SJCRH30 (cell line): Measurements from ENCODE around the gene ZFP92. TPM values are rescaled to one million over a fixed set of nuclear protein-coding genes. Genes with fewer than 3 reads are reported as not detected.

Experiments used
- DNase-seq, 2 experiments: peaks; one replicate each; pipeline ENCODE4 v3.0.0-alpha.2; 2015 to 2020
- H3K27ac ChIP-seq: fragments of 250-450 bp; sonication (Bioruptor Pico); 2 replicates; pipeline ENCODE4 v1.5.1; 2020; ENCODE audit warnings: mild to moderate bottlenecking, moderate library complexity
- H3K27me3 ChIP-seq: fragments of 250-450 bp; sonication (Bioruptor Pico); 2 replicates; pipeline ENCODE4 v1.5.1; 2020; ENCODE audit warnings: mild to moderate bottlenecking, moderate library complexity
- H3K36me3 ChIP-seq: fragments of 250-450 bp; sonication (Bioruptor Pico); 2 replicates; pipeline ENCODE4 v1.5.1; 2020; ENCODE audit warnings: mild to moderate bottlenecking, moderate library complexity
- H3K4me1 ChIP-seq: fragments of 250-450 bp; sonication (Bioruptor Pico); 2 replicates; pipeline ENCODE4 v1.5.1; 2020; ENCODE audit warnings: mild to moderate bottlenecking, moderate library complexity
- H3K4me3 ChIP-seq: fragments of 250-450 bp; sonication (Bioruptor Pico); 2 replicates; pipeline ENCODE4 v1.5.1; 2020; ENCODE audit warnings: mild to moderate bottlenecking, moderate library complexity
- H3K9me3 ChIP-seq: fragments of 250-450 bp; sonication (Bioruptor Pico); replicated peaks from 2 replicates; pipeline ENCODE4 v1.5.1; 2020; ENCODE audit warnings: mild to moderate bottlenecking, moderate library complexity
- total RNA-seq: library from RNA; depleted of rRNA; stranded (reverse); fragments of >200 nt; shearing (Covaris generic); gene quantifications from 2 replicates; pipeline ENCODE4 v1.2.3, GENCODE V29; 2014

The ZFP92 gene
- total RNA-seq, 1 experiment from 2014 or later: not detected

DNA sequence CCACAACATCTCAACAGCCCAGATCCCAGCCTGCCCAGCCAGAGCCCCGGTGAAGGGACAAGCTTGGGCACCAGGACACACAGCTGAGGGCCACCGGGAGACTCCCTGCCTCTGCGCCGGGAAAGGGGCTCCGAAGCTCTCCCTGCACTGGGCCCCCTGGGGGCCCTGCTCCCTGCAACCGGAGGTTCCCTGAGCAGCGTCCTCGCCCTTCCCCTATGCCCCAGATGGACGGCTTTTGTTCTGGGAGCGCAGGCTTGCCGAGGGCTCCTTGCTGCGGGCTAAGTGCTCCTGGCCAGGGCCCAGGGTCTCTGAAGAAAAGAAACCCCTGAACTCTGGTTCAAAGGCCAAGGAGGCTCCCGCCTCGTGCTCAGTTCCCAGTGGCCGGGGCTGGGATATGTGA lies 899 bp upstream of the ZFP92 start:
- H3K4me3 ChIP-seq: no peak overlapping the region
- DNase-seq: no peak
- H3K4me1 ChIP-seq: no peaks in the 10 kb centered on the region

DNA sequence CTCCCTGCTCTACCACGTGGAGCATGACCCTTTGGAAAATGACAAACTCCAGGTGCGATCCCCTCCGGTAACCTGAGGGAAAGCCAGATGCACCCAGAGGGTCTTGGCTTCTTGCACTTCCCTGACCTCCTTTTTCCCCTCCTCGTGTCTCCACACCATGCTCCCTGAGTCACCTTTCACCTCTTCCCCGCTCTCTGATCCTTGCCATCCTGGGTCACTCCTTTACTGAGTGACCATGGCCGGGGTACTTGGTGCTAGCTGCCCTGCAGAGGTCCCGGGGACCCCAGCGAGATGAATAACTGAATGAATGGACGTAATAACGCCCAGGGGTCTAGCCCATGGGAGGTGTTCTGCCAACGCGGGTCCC lies 401 bp upstream of the ZFP92 start:
- Histone ChIP-seq H3K4me1 (no peaks in the 10 kb centered on the region), H3K4me3 (no peak overlapping the region), H3K27ac (no peak overlapping the region)

More for the DNA sequence above, 899 bp upstream of the ZFP92 start:
- H3K27me3 ChIP-seq: no peaks in the 10 kb centered on the region
- H3K36me3 ChIP-seq: no peaks in the 10 kb centered on the region
- H3K9me3 ChIP-seq: no peaks in the 10 kb centered on the region
- H3K27ac ChIP-seq: no peak overlapping the region

DNA sequence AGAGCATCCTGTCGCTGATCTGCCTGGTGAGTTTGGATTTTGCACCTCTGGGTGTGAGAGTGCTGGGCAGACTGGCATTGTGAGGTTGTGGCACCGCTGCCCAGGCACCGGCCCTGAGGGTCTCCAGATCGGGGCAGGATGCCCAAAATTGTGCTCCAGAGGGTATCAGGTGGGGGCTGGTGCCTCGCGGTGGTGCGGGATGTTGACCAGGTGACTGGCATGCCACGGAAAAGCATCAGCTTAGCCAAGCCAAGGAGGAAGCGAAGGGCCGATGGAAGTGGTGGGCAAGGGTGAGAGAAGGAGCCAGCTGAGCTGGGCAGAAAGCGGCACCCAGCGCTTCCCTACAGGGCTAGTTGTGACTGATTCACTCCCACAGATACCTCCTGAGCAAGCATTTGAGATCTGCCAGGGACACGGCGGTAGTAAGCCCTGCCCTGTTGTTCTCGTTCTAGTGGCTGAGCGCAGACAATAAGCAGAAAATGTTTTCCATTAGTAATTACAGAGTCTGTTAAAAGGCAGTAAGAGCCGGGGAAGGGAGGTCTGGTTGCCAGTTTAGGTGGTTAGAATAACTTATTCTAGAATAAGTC lies 809 bp downstream of the ZFP92 start:
- no peaks in the 10 kb centered on the region for H3K36me3 ChIP-seq
- H3K4me3 ChIP-seq: no peak overlapping the region
- no peaks in the 10 kb centered on the region for H3K9me3 ChIP-seq
- H3K27me3 ChIP-seq: no peaks in the 10 kb centered on the region
- no peak overlapping the region for H3K27ac ChIP-seq
- H3K4me1 ChIP-seq: no peaks in the 10 kb centered on the region
- DNase-seq: no peak

More for the DNA sequence above, 401 bp upstream of the ZFP92 start:
- no peak for DNase-seq
- H3K36me3 ChIP-seq: no peaks in the 10 kb centered on the region
- no peaks in the 10 kb centered on the region for H3K9me3 ChIP-seq
- H3K27me3 ChIP-seq: no peaks in the 10 kb centered on the region

DNA sequence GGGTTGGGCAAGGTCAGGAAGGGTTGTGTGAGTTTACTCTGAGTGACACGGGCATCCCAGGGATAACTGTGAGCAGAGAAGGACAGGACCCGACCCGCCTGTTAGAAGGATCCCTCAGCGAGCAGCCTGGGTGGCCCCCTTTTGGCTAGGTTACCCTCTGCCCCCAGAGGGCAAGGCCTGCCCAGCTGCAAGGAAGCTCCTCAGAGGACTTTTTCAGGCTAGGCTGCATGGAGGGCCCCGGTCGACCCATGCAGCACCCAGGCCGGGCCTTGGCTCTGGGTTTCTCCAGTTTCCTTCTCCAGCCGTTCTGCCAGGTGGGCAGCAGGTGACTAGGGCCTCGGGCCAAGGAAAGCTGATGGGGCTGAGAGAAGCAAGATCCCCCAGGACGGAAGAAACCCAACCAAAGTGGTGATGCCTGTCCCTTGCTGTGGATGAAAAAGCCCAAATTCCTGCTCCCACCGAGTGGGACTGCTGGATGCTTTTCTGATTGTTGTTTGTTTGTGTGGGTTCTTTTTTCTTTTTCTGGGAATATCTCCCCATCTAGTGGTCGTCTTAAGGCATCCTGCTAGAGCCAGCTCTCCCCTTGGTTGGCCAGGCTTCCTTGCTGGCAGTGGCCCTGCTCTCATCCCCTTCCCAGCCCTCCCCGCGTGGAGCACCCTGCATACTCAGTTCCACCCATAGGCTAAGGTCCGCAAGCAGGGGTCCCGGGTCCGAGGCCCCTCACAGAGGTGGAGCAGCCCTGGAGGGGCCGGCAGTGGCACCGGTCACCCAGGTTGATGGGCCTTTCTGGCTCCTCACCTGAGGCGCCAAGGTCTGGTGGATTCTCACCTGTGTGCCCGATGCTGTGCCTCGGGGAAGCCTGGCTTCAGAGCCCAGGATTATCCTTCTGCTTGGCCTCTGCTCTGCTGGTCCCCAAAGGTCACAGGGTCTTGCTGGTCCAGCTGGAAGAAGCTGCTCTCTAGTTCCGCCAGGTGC lies 1.8 kb downstream of the ZFP92 start:
- H3K4me1 ChIP-seq: no peaks in the 10 kb centered on the region
- H3K36me3 ChIP-seq: no peaks in the 10 kb centered on the region
- H3K9me3 ChIP-seq: no peaks in the 10 kb centered on the region
- no peak overlapping the region for H3K4me3 ChIP-seq
- no peak for DNase-seq
- H3K27me3 ChIP-seq: no peaks in the 10 kb centered on the region
- no peak overlapping the region for H3K27ac ChIP-seq

DNA sequence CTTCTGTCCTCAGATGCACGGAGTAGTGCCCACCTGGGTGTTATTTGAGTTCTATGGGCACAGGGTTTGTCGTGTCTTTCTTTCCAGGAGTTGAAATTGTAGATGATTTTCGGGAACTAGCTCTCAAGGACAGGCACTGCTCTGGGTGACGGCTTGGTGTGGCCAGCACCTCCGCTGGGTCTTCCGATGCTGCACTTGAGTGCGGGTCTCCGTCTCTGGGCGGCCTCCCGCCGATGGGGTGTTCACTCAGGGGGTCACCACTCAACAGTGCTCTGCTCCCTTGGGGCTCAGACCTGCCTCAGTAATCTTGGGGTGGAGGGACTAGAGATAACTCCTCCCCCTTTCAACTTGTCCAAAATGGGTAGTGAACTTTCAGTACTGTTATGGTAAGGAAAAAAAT lies 2.5 kb downstream of the ZFP92 start:
- Histone ChIP-seq H3K9me3 (no peaks in the 10 kb centered on the region), H3K27me3 (no peaks in the 10 kb centered on the region), H3K36me3 (no peaks in the 10 kb centered on the region), H3K4me1 (no peaks in the 10 kb centered on the region), H3K4me3 (no peak overlapping the region), H3K27ac (no peak overlapping the region)
- DNase-seq: no peak

DNA sequence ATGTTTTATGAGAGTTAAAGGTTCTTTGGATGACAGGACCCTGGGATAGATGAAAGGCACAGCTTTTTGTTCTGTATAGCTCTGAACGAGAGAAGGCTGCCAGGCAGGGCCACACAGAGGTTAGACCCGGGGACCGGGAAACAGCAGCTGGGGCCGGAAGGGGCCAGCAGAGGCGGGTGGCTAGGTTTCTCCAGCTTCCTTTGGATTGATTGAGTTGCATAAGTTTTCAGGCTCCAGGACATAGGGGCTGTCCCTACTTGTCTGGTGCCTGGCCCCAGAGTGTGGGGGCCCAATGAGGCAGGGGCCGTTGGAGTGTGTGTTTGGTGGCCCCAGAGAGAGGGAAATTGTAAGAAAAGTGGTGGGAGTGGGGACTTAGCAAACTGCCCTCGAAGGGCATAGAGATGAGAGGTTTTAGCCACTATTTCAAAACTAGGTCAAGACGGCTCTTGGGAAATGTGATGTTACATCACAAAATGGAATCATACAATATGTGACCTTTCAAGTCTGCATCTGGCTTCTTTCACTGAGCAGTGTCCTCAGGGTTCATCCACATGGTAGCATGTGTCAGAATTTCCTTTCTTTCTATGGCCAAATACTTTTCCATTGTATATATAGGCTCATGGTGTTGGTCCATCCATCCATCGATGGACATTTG lies 3.7 kb downstream of the ZFP92 start:
- DNase-seq: no peak
- H3K27me3 ChIP-seq: no peaks in the 10 kb centered on the region

DNA sequence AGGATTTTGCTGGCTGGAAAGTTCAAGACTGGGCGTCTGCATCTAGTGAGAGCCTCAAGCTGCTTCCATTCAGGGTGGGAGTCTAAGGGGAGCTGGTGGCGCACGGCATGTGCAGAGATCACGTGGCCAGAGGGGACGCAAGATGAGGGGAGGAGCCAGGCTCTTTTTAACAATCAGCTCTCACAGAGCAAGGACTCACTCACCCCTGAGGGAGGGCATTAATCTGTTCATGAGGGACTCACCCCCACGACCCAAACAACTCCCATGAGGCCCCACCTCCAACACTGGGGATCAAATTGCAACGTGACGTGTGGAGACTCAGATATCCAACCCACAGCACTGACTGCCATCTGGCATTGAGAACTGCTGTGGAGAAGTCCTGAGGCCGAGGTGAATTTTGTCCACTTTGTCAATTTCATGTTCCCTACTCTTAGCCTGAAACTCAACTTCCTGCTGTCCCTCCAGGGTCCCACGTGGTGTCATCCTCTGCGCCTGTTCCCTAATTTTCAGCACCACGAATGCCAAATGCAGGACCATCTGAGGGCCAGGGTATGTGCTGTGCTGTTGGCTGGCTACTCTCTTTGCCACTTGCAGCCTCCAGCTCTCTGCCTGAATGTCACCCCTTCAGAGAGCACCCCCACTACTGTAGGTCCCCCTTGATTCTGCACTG lies 5.6 kb downstream of the ZFP92 start:
- Histone ChIP-seq H3K27me3 (no peaks in the 10 kb centered on the region), H3K27ac (no peak overlapping the region), H3K9me3 (no peaks in the 10 kb centered on the region), H3K4me3 (no peak overlapping the region), H3K4me1 (no peaks in the 10 kb centered on the region), H3K36me3 (no peaks in the 10 kb centered on the region)
- peak; percentile 38 to 63 for DNase-seq

More for the DNA sequence above, 3.7 kb downstream of the ZFP92 start:
- Histone ChIP-seq H3K4me1 (no peaks in the 10 kb centered on the region), H3K36me3 (no peaks in the 10 kb centered on the region), H3K9me3 (no peaks in the 10 kb centered on the region), H3K4me3 (no peak overlapping the region), H3K27ac (no peak overlapping the region)

DNA sequence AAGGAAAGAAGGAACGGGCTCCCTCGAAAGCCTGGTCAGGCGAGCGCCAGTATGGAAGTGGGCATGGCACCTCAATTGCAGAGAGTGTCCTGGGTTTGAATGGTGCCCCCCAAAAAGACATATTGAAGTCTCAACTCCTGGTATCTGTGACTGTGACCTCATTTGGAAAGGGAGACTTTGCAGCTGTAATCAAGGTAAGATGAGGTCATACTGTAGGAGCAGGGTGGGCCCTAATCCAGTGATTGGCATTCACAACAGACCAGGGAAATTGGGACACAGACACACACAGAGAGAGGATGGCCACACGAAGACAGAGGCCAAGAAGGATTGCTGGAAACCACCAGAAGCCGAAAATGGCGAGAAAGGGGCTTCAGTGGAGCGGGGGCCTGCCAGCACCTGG lies 6.4 kb downstream of the ZFP92 start:
- no peak overlapping the region for H3K4me3 ChIP-seq
- DNase-seq: no peak
- no peaks in the 10 kb centered on the region for H3K4me1 ChIP-seq
- H3K27ac ChIP-seq: no peak overlapping the region
- H3K9me3 ChIP-seq: no peaks in the 10 kb centered on the region
- H3K36me3 ChIP-seq: no peaks in the 10 kb centered on the region
- H3K27me3 ChIP-seq: no peaks in the 10 kb centered on the region

DNA sequence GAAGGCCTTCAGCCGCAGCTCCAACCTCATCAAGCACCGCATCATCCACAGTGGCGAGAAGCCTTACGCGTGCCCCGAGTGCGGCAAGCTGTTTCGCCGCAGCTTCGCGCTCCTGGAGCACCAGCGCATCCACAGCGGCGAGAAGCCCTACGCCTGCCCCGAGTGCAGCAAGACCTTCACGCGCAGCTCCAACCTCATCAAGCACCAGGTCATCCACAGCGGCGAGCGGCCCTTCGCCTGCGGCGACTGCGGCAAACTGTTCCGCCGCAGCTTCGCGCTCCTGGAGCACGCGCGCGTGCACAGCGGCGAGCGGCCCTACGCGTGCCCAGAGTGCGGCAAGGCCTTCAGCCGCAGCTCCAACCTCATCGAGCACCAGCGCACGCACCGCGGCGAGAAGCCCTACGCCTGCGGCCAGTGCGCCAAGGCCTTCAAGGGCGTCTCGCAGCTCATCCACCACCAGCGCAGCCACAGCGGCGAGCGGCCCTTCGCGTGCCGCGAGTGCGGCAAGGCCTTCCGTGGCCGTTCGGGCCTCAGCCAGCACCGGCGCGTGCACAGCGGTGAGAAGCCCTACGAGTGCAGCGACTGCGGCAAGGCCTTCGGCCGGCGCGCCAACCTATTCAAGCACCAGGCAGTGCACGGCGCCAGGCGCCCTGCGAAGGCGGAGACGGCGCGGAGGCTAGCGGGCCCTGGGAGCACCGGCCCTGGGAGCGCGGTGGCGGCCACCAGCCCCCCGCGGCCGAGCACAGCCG lies 9.8 kb downstream of the ZFP92 start:
- H3K4me1 ChIP-seq: no peaks in the 10 kb centered on the region
- no peaks in the 10 kb centered on the region for H3K36me3 ChIP-seq
- no peaks in the 10 kb centered on the region for H3K9me3 ChIP-seq
- no peak for DNase-seq
- no peak overlapping the region for H3K4me3 ChIP-seq
- H3K27ac ChIP-seq: no peak overlapping the region
- H3K27me3 ChIP-seq: no peaks in the 10 kb centered on the region

DNA sequence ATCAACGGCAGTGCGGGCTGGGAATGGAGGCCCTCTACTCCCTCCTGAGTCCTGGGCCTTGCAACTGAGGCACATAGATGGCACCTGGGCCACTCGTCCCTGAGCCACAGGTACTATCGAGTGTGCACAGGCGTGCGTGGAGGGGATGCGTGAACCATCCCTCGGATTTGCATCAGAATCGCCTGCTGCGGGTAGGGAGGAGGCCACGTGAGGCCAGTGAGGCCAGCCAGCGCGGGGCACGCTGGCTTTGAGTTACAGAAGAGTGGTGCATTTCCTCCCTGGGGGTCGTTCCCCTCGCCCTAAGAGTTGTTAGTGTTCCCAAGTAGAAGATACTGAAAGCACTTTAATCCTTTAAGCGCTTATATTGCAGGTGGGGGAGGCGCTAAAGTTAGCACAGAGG lies 10.6 kb downstream of the ZFP92 start:
- no peak overlapping the region for H3K27ac ChIP-seq
- no peaks in the 10 kb centered on the region for H3K4me1 ChIP-seq
- no peaks in the 10 kb centered on the region for H3K27me3 ChIP-seq
- H3K36me3 ChIP-seq: no peaks in the 10 kb centered on the region
- no peak for DNase-seq
- no peaks in the 10 kb centered on the region for H3K9me3 ChIP-seq
- no peak overlapping the region for H3K4me3 ChIP-seq

DNA sequence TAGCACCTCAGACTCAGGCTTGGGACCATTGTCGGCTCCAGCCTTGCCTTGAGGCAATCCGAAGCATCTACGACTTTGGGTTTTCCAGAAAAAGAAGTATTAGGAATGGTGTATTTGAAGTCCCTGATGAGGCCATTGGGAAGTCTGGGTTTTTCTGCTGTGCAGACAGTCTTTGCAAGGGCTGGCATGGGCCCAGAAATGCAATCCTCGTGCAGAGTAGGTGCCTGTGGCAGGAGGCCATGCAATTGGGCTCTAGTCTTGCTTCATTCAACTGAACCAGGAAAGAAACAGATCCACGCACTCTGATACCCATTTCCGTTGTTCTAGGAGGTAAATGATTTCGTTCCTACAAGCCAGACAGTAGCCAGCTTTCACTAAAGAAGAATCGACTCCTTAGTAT lies 12.4 kb downstream of the ZFP92 start:
- H3K4me3 ChIP-seq: no peak overlapping the region
- H3K27ac ChIP-seq: no peak overlapping the region
- H3K9me3 ChIP-seq: no peaks in the 10 kb centered on the region
- no peaks in the 10 kb centered on the region for H3K27me3 ChIP-seq
- H3K4me1 ChIP-seq: no peaks in the 10 kb centered on the region
- DNase-seq: no peak
- H3K36me3 ChIP-seq: no peaks in the 10 kb centered on the region

DNA sequence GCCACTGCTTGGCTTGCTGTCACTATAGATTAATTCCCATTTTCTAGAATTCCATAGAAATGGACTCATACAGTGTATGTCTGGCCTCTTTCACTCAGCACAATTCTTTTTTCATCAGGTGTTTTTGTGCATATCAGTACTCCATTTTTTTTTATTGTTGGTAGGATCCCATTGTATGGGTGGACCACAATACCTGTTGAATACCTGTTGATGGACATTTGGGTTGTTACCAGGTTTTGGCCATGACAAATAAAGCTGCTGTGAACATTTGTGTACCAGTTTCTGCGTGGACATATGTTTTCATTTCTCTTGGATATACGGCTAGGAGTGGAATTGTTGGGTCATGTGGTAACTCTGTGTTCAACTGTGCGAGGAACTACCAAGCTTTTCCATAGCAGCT lies 14.9 kb downstream of the ZFP92 start:
- H3K4me3 ChIP-seq: no peak overlapping the region
- DNase-seq: no peak
- no peaks in the 10 kb centered on the region for H3K27me3 ChIP-seq
- no peaks in the 10 kb centered on the region for H3K9me3 ChIP-seq
- no peaks in the 10 kb centered on the region for H3K4me1 ChIP-seq
- no peaks in the 10 kb centered on the region for H3K36me3 ChIP-seq
- no peak overlapping the region for H3K27ac ChIP-seq

DNA sequence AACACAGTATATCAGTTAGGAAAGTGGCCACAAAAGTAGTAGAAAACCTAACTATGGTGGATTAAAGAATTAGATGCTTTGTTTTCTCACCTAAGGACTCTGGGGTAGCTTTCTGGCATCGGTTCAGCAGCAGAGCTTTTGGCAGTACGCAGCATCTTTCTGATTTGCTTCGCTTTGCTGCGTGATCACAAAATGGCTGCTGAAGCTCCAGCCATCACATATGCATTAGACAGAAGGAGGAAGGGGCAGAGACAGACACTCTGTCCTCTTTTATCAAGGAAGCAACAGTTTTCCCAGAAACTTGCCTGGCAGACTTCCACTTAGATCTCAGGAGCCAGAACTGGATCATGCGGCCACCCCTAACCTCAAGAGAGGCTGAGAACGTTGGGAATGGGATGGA lies 19.5 kb downstream of the ZFP92 start:
- H3K27ac ChIP-seq: no peak overlapping the region
- no peaks in the 10 kb centered on the region for H3K36me3 ChIP-seq
- H3K4me3 ChIP-seq: no peak overlapping the region
- H3K4me1 ChIP-seq: no peaks in the 10 kb centered on the region
- H3K9me3 ChIP-seq: no peaks in the 10 kb centered on the region
- no peaks in the 10 kb centered on the region for H3K27me3 ChIP-seq
- DNase-seq: no peak

DNA sequence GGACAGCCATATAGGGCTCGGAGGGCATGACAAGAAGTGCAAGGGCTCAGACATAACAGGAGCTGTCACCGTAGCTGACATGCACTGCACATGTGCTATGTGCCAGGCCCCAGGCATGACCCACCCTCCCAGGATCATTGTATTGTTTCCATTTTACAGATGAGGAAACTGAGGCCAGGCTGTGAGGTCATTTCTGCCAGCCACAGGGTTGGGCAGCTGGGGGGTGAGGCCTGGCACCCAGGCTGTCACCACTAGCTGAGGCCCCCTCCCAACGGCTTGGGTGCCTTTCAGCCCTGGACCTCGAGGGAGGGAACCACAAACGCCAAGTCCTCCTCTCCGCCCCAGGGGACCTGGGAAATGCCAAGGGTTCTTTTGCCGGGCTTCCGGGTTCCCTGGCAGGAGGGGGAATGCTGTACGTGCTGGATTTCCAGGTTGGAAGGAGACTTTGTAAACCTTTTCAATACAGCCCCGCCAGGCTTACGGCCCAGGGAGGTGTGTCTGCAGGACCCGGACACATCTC lies 21.9 kb downstream of the ZFP92 start:
- no peaks in the 10 kb centered on the region for H3K27me3 ChIP-seq
- H3K4me3 ChIP-seq: no peak overlapping the region
- DNase-seq: no peak
- no peaks in the 10 kb centered on the region for H3K36me3 ChIP-seq
- H3K27ac ChIP-seq: no peak overlapping the region
- H3K9me3 ChIP-seq: no peaks in the 10 kb centered on the region
- H3K4me1 ChIP-seq: no peaks in the 10 kb centered on the region
